ENCODE results near the gene GMDS. TPM values are rescaled to one million over a fixed set of nuclear protein-coding genes. Genes with fewer than 3 reads are reported as not detected.

GMDS gene
- total and polyA plus RNA-seq, 2 of the 8 experiments (the other 6 are each of a cell fraction or from before 2014, with no cell fraction given): 16.8 to 50.0 TPM

DNA sequence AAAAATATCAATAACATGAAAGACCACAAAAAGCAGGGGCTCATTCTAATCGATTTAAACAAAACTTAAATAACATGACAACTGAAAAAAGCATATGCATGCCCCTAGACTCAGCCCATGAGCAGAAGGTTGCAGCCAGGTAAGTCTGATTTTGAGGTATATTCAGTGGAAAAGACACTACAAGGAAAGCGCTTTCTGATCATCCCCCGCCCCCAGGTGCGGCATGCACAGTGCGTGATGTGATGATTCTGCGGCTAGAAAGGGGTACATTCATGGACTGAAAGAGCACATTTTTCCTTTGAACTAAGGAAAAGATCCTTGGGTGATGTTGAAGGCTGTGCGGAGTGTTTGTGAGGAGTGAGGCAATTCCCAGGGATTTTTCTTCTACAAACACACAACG is 652.6 kb downstream of the GMDS start (continued):
- TF ChIP-seq, protein P1, sequence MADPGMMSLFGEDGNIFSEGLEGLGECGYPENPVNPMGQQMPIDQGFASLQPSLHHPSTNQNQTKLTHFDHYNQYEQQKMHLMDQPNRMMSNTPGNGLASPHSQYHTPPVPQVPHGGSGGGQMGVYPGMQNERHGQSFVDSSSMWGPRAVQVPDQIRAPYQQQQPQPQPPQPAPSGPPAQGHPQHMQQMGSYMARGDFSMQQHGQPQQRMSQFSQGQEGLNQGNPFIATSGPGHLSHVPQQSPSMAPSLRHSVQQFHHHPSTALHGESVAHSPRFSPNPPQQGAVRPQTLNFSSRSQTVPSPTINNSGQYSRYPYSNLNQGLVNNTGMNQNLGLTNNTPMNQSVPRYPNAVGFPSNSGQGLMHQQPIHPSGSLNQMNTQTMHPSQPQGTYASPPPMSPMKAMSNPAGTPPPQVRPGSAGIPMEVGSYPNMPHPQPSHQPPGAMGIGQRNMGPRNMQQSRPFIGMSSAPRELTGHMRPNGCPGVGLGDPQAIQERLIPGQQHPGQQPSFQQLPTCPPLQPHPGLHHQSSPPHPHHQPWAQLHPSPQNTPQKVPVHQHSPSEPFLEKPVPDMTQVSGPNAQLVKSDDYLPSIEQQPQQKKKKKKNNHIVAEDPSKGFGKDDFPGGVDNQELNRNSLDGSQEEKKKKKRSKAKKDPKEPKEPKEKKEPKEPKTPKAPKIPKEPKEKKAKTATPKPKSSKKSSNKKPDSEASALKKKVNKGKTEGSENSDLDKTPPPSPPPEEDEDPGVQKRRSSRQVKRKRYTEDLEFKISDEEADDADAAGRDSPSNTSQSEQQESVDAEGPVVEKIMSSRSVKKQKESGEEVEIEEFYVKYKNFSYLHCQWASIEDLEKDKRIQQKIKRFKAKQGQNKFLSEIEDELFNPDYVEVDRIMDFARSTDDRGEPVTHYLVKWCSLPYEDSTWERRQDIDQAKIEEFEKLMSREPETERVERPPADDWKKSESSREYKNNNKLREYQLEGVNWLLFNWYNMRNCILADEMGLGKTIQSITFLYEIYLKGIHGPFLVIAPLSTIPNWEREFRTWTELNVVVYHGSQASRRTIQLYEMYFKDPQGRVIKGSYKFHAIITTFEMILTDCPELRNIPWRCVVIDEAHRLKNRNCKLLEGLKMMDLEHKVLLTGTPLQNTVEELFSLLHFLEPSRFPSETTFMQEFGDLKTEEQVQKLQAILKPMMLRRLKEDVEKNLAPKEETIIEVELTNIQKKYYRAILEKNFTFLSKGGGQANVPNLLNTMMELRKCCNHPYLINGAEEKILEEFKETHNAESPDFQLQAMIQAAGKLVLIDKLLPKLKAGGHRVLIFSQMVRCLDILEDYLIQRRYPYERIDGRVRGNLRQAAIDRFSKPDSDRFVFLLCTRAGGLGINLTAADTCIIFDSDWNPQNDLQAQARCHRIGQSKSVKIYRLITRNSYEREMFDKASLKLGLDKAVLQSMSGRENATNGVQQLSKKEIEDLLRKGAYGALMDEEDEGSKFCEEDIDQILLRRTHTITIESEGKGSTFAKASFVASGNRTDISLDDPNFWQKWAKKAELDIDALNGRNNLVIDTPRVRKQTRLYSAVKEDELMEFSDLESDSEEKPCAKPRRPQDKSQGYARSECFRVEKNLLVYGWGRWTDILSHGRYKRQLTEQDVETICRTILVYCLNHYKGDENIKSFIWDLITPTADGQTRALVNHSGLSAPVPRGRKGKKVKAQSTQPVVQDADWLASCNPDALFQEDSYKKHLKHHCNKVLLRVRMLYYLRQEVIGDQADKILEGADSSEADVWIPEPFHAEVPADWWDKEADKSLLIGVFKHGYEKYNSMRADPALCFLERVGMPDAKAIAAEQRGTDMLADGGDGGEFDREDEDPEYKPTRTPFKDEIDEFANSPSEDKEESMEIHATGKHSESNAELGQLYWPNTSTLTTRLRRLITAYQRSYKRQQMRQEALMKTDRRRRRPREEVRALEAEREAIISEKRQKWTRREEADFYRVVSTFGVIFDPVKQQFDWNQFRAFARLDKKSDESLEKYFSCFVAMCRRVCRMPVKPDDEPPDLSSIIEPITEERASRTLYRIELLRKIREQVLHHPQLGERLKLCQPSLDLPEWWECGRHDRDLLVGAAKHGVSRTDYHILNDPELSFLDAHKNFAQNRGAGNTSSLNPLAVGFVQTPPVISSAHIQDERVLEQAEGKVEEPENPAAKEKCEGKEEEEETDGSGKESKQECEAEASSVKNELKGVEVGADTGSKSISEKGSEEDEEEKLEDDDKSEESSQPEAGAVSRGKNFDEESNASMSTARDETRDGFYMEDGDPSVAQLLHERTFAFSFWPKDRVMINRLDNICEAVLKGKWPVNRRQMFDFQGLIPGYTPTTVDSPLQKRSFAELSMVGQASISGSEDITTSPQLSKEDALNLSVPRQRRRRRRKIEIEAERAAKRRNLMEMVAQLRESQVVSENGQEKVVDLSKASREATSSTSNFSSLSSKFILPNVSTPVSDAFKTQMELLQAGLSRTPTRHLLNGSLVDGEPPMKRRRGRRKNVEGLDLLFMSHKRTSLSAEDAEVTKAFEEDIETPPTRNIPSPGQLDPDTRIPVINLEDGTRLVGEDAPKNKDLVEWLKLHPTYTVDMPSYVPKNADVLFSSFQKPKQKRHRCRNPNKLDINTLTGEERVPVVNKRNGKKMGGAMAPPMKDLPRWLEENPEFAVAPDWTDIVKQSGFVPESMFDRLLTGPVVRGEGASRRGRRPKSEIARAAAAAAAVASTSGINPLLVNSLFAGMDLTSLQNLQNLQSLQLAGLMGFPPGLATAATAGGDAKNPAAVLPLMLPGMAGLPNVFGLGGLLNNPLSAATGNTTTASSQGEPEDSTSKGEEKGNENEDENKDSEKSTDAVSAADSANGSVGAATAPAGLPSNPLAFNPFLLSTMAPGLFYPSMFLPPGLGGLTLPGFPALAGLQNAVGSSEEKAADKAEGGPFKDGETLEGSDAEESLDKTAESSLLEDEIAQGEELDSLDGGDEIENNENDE (IDR thresholded peaks at IDR 0.05; ENCODE audit: insufficient replicate concordance, low read length): no peak
- TF ChIP-seq TBP (IDR thresholded peaks at IDR 0.05; ENCODE audit: low read depth, low read length) (no peak), EZH2 (IDR thresholded peaks at IDR 0.05; ENCODE audit: low read depth, low read length, severe bottlenecking) (no peak), JUN (IDR thresholded peaks at IDR 0.05; ENCODE audit: low read depth, low read length) (no peak), SIN3A (conservative IDR thresholded peaks at IDR 0.05 in 1 of 2, IDR thresholded peaks at IDR 0.05 in 1 of 2; ENCODE audit: low read depth in 1 of 2, low read length in 2 of 2) (no peak), TCF12 (IDR thresholded peaks at IDR 0.05; ENCODE audit: low read depth, low read length) (no peak), NRF1 (IDR thresholded peaks at IDR 0.05; ENCODE audit: low read depth, low read length) (no peak), EP300 (IDR thresholded peaks at IDR 0.05; ENCODE audit: borderline replicate concordance in 1 of 2, low read depth in 2 of 2, low read length in 2 of 2) (no peak), PHF8 (conservative IDR thresholded peaks at IDR 0.05; ENCODE audit: low read depth, low read length) (no peak), YY1 (IDR thresholded peaks at IDR 0.05; ENCODE audit: low read depth, low read length) (no peak)
